ENCODE results near the gene OR4F17.
"Not testable (repeated sequence)": the region's sequence is repeated elsewhere in the genome, so short reads cannot be mapped to it uniquely, and the experiment has no call there.

The OR4F17 gene

GRCh38 chr19:106804-107203, at the start of gene OR4F17:
TSS of gene OR4F17 (plus strand) at chr19:107104. CDS start at chr19:110679, 3,575 bp downstream.
- DNase-seq (ENCODE audit: low read depth) = not testable (repeated sequence)

- not testable (repeated sequence) for DNase-seq (ENCODE audit: low read depth)
These were observed 36.1 kb upstream of the OR4F17 start for GRCh38 chr19:70793-71192.

DNA sequence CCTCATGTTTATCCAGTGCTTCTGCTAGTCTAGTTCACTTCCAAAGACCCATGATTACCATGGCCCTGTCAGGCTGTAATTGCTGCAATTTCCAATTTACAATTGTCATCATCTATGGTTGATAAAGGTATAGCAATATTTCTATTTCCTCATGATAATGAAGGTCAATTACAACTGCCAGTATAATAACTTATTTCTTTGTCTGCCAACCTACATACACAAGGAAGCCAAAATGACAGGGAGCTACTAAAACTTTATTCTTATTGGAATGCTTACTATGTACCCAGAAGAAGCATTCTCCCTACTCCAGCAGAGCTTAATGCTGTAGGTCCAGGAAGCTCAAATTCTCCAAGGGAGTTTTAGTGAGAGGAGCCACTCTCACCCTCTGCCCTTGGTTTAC, 24.0 kb upstream of the OR4F17 start:
- not testable (repeated sequence) for DNase-seq (ENCODE audit: low read depth)

DNA sequence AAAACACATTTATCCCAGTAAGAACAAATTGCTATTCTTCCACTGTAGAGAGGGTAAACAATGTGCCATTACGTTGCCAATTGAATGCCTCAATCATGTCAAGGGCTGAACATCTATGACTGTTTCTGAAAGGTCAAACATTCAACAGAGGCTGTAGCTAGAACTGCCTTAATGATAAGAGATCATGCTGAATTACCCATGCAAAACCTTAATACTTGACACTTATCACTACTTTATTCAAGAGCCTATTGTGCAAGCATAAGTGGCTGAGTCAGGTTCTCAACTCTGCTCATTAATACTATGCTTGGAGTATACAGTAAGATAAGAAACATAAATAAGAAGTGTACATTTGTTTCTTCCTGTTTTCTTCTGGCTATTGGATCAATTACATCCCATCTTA, 23.3 kb upstream of the OR4F17 start:
- not testable (repeated sequence) for DNase-seq (ENCODE audit: low read depth)

DNA sequence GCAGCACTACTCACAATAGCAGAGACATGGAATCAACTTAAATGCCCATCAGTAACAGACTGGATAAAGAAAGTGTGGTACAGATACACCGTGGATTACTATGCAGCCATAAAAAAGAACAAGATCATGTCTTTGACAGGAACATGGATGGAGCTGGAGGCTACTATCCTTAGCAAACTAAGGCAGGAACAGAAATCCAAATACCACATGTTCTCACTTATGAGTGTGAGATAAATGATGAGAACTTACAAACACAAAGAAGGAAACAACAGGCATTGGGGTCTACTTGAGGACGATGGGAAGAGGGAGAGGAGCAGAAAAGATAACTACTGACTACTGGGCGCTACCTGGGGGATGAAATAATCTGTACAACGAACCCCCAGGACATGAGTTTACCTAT, 16.2 kb upstream of the OR4F17 start:
- DNase-seq (ENCODE audit: low read depth) = not testable (repeated sequence)

- DNase-seq (ENCODE audit: low read depth) = not testable (repeated sequence)
These were observed 12.1 kb upstream of the OR4F17 start for GRCh38 chr19:94794-95193.

DNA sequence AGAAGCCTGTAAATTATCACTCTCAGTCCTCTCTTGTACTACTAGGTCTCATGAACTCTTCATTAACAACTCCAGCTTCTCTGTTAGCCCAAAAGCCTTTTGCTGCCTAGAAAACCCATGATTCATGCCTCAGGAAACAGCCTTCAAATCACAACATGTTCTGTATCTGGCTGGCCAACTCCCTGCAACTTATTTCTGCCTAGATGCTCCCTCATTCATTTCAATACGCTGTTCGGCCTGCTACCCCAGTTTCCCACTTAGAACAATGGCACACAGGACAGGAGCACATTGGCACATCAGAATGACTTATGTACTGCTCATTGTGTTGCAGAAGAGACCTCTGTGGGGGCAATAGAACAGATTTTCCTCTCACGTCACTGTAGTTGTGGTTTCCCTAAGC, 9.3 kb upstream of the OR4F17 start:
- DNase-seq (ENCODE audit: low read depth) = not testable (repeated sequence)

- not testable (repeated sequence) for DNase-seq (ENCODE audit: low read depth)
These were observed 13.7 kb downstream of the OR4F17 start for GRCh38 chr19:120443-121140.
